HG03460 (cell line): ENCODE data around the gene LSP1.

Experiments
- ATAC-seq: cut with Tn5 transposase; IDR thresholded peaks from one replicate; pipeline ENCODE4 v1.9.1; 2021; ENCODE audit not compliant: unreplicated experiment

Gene LSP1

DNA sequence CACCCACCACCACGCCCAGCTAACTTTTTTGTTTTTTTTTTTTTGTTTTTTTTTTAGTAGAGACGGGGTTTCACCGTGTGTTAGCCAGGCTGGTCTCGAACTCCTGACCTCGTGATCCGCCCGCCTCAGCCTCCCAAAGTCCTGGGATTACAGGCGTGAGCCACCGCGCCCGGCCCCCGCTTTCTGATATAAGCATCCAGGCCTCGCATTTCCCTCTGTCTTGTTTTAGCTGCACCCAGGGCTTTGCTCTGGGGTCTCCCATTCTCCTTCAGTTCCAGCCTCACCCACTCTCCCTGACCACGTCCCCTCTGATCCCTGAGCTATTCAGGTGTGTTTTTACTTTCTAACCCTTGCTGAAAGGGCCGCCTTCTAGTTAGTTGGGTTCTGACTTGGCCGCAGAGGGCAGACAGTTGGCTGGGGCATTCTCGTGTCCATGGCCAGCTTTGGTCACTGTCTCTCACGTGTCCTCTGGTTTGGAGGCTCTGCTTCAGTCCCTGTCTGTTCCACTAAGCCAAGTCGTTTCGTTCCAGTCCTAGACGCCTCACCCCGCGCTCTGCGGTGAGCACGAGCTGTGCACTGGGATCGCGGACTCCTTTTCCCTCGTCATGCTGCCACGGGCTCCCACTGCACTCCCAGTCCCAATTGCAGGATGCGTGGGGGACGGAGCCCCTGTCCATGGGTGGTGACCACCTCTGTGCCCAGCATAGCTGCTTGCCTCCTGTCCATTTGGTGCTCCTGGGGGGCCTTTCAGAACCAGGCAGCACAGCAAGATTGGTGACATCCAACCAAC lies 60.6 kb downstream of the LSP1 start:
- ATAC-seq, result no peak

DNA sequence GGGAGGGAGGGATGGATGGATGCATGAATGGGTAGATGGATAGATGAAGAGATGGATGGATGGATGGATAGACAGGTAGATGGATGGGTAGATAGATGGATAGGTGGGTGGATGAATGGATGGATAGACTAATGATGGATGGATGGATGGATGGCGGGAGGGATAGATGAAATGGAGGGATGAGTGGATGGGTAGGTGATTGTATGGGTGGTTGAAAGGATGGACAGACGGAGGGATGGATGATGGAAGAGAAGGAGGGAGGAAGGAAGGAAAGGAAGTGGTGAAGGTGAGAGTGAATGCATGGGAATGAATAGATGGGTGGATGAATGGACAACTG lies 62.9 kb downstream of the LSP1 start:
- ATAC-seq, result no peak

DNA sequence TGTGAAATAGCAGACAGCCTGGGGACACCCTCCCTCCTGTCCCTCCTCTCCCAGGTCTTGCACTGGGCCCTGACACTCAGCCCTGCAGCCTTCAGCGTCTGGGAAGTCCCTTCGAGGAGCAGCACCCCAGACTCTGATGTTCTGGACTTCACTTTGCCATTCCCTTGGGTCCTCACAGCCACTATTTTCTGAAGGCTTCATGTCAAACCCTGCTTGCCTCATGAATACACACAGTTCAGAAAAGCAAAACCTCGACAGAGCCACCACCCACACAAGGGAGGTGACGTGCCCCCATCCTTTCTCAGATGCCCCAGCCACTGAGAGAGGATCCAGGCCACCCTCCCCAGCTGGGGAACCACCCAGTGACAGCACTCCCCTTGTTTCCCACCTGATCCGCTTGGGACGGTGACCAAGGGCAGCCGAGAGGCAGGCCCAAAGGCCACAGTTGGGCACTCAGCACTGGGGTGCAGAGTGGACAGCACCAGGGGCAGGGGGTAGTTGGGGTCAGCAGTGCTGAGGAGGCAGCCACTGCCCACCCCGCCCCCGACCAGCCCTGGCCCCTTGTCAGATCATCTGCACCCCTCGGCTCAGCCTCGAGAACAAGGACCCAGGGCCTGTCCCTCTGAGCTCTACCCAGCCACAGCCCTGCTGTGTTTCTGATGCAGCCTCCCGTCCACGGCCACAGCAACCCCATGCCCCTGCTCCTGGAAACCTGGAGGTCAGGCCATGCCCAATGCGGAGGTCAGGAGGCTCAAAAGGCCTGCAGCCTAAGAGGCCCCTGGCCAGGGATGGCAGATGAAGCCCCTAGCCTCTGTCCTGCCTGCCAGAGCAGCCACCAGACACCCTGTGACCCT lies 63.5 kb downstream of the LSP1 start:
- no peak for ATAC-seq

DNA sequence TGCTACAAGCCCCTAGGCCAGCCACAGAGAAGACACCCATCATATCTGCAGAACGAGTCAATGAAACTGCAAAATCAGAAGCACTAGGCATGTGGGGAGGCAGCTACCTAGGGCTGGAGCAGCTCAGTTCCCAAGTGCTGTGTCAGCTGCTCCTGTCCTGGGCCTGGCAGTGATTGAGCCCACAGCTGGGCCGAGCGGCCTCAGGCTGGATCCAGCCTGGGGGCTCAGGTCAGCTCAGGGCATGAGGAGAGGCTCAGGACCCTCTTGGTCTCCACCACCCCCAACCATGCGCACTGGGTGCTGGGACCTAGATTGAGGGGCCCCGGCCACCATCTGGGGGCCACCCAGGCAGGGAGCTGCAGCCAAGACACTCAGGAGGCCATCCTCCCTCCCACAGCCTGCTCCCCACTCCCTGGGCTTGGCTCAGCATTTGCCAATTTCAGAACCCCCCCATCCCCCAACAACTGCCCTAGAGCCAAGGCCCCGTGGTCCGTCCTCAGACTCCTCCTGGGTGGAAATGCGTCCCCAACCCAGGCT lies 64.2 kb downstream of the LSP1 start:
- ATAC-seq, result no peak

DNA sequence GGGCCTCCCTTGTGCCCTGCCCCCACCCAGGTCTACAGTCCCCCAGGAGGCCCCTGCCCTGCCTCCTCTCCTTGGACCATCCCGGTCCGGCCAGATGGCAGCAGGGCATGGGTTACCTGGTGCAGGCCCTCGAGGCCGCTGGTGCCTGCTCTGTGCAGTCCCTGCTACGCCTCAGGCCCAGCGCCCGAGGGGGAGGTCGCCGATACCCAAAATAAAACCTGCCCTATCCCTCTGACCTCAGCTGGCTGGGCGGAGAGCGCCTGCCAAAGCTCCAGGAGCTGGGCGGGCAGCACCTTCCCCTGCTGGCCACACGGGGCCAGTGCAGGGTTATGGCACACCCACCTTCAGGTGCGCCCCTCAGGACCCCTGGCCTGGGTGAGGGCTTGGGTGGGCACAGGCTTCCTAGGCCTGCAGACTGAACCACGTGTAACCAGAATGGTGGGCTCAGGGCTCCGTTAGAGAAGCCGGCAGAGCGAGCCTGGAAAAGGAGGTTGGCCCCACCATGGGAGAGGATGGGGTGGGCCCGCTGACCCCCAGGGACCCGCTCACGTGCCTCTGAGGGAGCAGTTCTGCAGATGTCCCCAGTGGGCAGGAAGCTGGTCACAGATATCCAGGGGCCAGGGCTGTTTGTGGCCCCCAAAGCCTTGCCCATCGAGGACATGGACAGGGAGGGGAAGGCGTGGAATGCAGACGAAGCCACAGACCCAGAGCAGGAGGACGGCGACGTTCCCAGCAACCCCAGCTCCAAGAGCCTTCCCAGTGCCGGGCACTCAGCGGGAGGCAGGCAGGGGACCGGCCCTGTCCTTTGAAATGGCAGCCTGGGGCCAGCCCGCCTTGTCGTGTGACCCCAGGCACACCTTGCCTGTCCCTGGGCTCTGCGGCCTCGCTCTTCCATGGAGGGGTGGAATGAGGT lies 64.9 kb downstream of the LSP1 start:
- ATAC-seq, result no peak

DNA sequence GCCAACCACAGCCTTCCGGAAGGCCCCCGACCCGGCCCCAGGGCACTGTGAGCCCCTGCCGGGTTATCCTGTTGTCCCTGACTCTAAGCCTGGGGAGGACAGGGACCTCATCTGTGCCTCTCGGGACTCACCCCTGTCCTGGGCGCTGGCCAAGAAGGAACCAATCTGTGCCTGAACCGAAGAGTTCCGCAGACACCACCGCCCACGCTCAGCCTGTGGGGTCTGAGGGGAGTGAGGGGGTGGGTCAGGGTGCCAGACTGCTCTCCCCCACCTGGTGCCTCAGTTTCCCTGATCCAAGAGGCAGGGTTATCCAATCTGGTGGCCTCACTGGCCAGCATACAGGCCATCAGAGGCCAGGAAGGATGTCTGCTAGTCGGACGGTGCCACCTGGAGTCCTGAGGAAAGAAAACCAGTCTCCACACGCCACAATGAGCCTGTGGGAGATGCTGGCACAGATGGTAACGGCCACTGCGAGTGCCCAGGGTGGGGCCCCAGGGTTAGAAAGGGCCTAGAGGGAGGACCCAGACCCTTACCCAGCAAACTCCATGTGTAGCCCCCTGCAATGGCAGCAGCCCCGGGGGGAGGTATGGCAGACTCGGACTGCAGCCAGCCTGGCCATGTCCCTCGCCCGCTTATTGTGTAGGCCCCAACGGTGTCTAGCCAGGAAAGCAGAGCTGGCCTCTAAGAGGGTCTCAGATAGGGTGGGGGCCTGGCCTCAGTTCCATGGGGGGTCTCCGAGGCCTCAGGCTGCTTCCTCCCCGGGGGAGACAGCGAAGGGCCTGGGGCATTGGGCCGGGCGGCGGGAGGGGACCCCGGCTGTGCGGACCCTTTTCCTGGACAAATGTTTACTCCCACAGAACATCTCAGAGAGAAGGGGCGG lies 65.8 kb downstream of the LSP1 start:
- no peak for ATAC-seq

DNA sequence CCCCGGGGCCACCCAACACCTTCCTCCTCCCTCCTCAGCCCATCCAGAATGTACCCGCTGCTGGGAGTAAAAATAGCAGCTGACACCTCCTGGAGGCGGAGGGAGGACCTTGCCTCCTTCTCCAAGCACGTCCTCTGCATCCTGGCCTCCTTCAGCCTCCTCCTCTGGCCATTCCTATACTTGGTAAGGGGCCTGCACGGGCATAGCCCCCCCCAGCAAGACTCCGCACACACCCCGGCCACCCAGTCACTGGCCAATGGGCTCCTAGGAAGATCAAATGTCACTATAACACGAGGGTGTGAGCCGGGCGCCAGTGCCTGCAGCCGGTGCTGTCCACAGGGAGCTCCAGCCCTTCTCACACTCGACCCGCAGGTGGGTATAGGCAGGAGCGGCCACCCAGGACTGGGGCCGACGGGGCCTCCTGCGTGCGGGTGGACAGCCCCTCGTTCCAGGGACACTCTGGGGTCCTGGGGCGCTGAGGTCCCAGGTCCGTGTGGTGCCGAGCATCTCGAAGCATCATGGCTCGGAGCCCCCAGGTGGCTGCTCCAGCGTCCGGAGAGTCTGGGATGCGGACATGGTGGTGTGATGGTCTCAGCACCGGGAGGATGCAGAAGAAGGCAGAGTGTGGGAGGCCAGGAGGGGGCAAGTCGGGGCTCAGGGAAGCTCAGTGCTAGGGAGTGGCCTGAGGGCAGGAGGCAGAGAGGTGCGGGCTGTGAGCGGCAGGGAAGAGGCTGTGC lies 66.7 kb downstream of the LSP1 start, which contains the start of gene TNNT3:
TNNT3 (plus strand) TSS at position 313 of the 737 bp plus-strand sequence. CDS start 3,172 bp downstream, outside the sequence.
- no peak for ATAC-seq

DNA sequence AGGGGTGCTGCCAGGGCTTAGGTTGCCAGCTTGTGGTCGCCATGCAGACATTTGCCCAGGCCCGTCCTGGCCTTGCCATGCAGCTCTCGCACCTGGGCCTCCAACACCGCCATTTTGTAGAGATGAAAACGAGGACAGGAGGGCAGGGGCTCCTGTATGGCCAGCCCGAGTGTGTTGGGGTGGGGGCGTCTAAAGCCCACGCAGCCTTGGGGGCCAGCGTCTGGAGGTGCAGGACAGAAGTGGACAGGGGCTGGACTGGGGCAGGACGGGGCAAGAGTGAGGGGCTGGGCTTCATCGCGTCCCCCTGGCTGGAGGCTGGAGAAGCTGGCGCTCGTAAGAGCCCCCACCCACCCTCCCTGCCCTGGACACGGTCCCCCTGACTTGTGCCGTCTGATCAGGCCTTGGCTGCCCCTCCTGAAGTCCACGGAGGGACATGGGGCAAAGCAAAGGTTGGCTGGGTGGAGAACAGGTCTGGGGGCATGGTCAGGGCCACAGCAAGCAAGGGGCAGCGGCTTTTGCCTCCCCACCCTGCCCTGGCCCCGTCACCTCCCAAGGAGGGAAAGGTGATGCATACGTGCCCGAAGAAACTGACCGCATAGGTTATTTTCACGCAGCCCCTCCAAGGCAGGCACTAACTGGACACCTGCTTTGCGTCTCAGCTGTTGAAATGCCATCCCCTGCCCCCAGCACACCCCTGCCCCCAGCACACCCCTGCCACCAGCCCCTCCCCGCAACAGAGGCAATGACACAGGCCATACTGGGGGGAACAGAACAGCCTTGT lies 67.4 kb downstream of the LSP1 start:
- ATAC-seq, result no peak

DNA sequence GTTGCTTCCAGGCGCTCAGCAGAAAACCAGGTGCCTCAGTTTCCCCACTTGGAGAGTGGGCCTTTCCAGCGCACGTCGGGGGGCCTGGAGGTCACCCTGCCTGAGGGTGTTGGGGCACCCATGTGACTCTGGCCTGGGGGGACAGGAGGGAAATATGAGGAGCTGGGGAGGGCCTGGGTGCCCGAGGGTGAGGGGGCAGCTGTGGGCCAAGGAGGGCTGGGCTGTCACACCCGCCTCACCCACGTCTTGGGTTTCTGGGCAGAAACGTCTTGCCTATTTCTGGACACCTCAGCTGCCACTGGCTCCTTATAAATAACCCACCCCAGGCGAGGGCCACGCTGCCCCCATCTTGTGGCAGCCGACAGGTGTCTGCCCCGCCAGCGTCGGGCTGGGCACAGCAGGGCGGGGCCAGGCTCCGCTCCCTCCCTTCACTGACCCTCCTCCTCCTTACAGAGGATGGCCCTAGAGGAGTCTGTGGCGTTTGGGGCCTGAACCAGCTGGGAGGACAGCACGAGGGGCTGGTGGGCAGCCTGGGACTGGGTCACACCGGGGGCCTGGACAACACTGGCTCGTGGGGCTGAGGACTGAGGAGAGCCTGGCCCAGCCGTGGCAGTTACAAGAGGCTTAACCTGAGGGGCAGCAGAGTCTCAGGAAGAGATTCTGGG lies 68.2 kb downstream of the LSP1 start:
- no peak for ATAC-seq

DNA sequence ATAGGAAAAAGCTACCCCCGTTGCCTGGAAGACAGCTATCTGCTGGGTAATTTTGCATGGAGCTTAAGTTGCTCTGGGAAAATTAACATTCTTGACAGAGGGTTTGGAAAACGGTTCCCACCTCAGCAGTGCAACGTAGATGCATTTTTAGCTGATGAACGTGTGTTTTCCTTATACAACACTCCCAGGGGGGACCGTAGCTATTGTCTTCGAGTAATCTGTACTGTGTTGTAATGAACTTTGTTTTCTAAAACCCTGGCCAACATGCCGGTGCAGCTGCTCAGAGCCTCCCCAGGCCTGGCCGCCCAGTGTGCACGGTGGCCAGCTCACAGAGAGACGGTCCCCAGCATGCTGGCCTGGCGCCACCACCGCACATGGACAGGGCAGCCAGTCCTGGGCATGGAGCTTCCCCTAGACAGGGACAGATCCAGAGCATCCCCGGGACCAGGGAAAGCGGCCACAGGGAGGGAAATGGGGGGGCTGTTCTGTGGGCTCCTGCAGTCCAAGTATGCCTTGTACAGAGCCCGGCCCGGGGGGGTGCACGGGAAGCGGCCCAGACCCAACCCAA lies 68.8 kb downstream of the LSP1 start:
- ATAC-seq, result no peak

DNA sequence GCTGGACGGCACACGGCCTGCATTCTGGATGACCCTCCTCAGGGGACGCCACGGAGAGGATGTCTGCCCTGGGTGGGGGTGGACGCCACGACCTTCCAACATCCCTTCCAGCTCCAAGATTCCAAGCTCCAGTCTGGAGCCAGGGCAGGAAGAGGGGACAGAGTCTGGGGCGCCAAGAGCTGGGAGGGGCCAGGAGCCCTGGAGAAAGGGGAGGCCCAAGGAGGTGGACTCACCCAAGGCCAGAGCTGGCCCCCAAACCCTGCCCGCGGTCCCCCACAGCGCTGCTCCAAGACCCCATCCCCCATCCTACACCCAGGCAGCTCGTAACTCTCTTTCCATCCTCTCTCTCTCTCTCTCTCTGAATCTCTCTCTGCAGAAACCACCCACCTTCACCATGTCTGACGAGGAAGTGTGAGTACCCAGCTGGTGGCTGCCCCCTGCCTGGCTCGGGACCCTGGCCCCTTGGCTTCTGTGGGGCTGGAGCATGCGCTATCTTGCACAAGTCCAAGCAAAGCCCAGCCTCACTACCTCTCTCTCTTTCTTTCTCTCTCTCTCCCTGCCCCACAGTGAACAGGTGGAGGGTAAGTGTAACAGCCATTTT lies 69.7 kb downstream of the LSP1 start:
- no peak for ATAC-seq

DNA sequence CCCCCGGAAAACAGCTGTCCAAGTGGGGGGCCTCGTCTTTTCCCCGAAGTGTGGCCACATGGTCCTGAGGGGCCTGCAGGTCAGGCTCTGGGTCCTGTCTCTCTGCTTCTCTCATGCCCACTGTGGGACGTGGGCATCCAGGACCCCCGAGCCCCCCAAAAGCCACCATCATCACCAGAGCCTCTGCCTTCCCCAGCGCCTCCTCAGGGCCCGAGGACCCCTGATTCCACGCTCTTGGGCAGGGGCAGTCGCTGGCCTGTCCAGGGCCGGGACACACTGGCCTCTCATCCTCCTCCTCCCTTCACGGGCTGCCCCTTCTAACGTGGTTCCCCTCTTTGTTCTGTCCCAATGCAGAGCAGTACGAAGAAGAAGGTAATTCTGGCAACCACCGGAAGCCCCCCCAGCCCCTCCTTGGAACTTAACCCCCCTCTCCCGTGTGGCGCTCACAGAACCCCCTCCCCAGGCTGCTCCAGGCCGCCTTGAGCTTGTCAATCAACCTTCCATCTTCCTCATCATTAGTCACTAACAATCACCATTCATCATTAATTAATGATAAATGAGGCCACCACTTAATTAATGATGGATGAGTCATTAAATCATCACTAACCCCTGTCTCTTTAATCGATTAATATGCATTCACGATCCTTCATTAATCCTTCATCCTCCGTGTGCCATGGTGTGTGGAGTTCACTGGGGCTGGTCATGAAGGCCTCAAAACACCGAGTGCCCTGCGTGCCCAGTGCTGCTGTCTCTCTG lies 70.5 kb downstream of the LSP1 start:
- ATAC-seq, result no peak

DNA sequence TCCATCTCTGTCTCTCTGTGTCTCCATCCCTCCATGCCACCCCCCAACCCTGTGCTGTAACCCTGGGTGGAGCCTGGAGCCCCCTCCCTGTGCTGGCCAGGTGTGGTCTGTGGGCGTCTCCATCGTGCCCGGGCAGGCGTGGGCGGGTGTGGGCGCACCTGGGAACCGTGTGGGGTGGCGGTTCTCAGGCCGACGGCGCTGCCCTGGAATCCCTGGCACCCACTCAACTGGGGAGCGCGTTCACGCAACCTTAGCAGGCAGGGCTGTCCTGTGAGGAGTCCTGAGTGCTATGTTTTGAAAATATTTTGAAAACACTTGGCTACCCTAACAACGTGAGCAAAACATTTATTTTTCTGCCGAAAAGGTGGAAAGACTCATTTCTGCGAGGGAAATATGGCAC lies 71.3 kb downstream of the LSP1 start:
- no peak for ATAC-seq

DNA sequence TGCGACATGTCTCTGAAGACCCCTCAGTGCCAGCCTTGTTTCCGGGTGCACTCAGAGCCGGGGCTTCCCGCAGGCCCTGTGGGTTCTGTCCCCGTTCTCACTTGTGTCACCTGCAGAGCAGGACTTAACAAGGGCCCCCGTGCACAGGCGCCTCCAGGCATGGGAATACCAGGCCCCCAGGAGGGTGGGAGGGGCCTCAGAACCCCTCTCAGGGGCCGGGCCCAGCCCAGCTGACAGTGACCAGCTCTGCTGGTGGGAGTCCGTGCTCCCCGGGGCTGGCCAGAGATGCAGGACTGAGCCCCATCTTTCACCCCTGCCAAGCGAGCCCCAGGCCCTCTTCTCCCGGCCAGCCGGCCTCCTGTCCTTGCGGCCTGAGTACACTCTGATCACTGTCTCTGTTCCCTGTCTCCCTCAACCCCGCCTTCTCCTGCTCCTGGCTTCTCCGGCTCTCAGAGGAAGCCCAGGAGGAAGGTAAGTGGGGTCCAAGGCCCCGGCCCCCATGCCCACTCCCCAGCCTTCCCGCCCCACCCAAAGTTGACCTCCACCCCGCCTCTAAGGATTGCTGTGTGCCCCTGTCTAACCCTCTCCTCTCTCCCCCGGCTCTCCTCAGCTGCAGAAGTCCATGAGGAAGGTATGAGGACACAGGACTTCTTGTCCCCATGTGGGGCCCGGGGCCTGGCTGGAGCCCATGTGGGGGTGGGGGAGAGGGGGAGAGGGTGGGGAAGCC lies 71.9 kb downstream of the LSP1 start:
- no peak for ATAC-seq

DNA sequence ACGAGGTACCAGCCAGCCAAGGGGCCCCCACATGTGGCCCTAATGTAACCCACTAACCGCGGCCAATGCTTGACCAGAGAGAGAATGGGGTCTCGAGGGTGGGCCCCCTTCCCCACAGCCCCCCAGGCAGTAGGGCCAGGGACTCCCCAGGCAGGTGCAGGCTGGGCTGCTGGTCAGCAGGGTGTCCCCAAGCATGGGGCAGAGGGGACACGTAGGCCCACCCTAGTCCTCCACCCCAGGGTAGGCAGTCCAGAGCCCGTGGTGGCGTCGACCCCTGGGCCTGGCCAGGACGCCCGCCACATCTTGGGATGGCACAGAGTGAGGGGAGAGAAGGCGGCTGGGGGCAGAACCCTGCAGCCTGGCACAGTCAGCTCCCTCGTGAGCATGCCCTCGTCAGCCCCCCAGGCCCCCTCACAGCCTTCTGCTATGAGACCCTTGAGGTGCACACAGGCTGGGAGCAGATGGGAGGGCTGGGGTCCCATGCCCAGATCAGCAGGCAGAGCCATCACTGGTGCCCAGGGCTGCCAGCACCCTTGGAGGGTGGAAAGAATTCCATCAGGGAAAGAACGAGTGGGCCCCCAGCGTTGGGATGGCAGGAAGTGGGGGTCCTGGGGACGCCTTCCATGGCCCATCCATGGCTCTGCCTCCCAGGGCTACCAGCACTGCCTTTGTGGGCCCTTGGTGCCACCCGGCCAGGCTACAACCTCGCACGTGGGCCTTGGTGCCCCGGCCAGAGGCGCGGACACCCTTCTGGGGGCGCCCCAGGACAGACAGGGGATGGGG lies 72.7 kb downstream of the LSP1 start:
- no peak for ATAC-seq
